IgD-negative memory B cell (primary cell): ENCODE measurements around the gene OR51E2. TPM values are rescaled to one million over a fixed set of nuclear protein-coding genes. Genes with fewer than 3 reads are reported as not detected.

ENCODE experiments used
- H3K27ac Mint-ChIP-seq, 3 donors: one replicate each; pipeline ENCODE4 v1.8.0; 2020 to 2022; ENCODE audit warnings: mild to moderate bottlenecking in 3 of 3, mixed read lengths in 3 of 3, moderate library complexity in 1 of 3
- H3K27me3 Mint-ChIP-seq: one replicate; pipeline ENCODE4 v1.8.0; 2021; ENCODE audit warnings: mixed read lengths
- H3K36me3 Mint-ChIP-seq: one replicate; pipeline ENCODE4 v1.8.0; 2020; ENCODE audit warnings: mild to moderate bottlenecking, mixed read lengths
- H3K4me1 Mint-ChIP-seq, 3 donors: one replicate each; pipeline ENCODE4 v1.8.0; 2020 to 2022; ENCODE audit warnings: mixed read lengths in 3 of 3, mild to moderate bottlenecking in 1 of 3
- H3K4me3 Mint-ChIP-seq, 4 donors: one replicate each; pipeline ENCODE4 v1.8.0; 2020 to 2022; ENCODE audit warnings: mild to moderate bottlenecking in 4 of 4, mixed read lengths in 4 of 4, moderate library complexity in 3 of 4
- H3K9me3 Mint-ChIP-seq, 3 donors: one replicate each; pipeline ENCODE4 v1.8.0; 2020 to 2021; ENCODE audit warnings: mixed read lengths in 3 of 3, mild to moderate bottlenecking in 1 of 3
- polyA plus RNA-seq: library from polyadenylated mRNA; unstranded; fragments of 300-500 nt; fragmentation: Illumina TruSeq; gene quantifications from one replicate; pipeline ENCODE4 v1.2.3, GENCODE V29; 2021

The OR51E2 gene
- polyA plus RNA-seq, 1 donor from 2014 or later: not detected

- H3K9me3 Mint-ChIP-seq: no peaks in the 10 kb centered on the region
- H3K27me3 Mint-ChIP-seq: peaks cover 5% of the 10 kb centered on the region
- H3K27ac Mint-ChIP-seq: no peak overlapping the region
- no peaks in the 10 kb centered on the region for H3K4me1 Mint-ChIP-seq
- no peak overlapping the region for H3K4me3 Mint-ChIP-seq
- H3K36me3 Mint-ChIP-seq: no peaks in the 10 kb centered on the region
Measured at GRCh38 chr11:4680341-4680740, 17.3 kb downstream of the OR51E2 start.

- Mint-ChIP-seq H3K27ac (no peak overlapping the region), H3K27me3 (peaks cover 8% of the 10 kb centered on the region), H3K36me3 (no peaks in the 10 kb centered on the region), H3K9me3 (no peaks in the 10 kb centered on the region), H3K4me1 (no peaks in the 10 kb centered on the region), H3K4me3 (no peak overlapping the region)
Measured at GRCh38 chr11:4677948-4678347, 19.7 kb downstream of the OR51E2 start.

GRCh38 chr11:4673781-4674180 lies 23.9 kb downstream of the OR51E2 start:
- Mint-ChIP-seq H3K27me3 (peaks cover 7% of the 10 kb centered on the region), H3K4me1 (no peaks in the 10 kb centered on the region), H3K9me3 (no peaks in the 10 kb centered on the region), H3K4me3 (no peak overlapping the region), H3K36me3 (no peaks in the 10 kb centered on the region), H3K27ac (no peak overlapping the region)

GRCh38 chr11:4672470-4672869 lies 25.2 kb downstream of the OR51E2 start:
- H3K27ac Mint-ChIP-seq: no peak overlapping the region
- H3K4me3 Mint-ChIP-seq: no peak overlapping the region
- H3K36me3 Mint-ChIP-seq: no peaks in the 10 kb centered on the region
- no peaks in the 10 kb centered on the region for H3K4me1 Mint-ChIP-seq
- H3K9me3 Mint-ChIP-seq: no peaks in the 10 kb centered on the region
- peaks cover 7% of the 10 kb centered on the region for H3K27me3 Mint-ChIP-seq

- Mint-ChIP-seq H3K27ac (no peak overlapping the region), H3K4me1 (no peaks in the 10 kb centered on the region), H3K4me3 (no peak overlapping the region), H3K36me3 (no peaks in the 10 kb centered on the region), H3K9me3 (no peaks in the 10 kb centered on the region), H3K27me3 (peaks cover 7% of the 10 kb centered on the region)
Measured at GRCh38 chr11:4671741-4672140, 25.9 kb downstream of the OR51E2 start.

GRCh38 chr11:4665424-4665823 lies 32.2 kb downstream of the OR51E2 start:
- Mint-ChIP-seq H3K27ac (no peak overlapping the region), H3K9me3 (peaks cover 0 to 1% (median 0%) of the 10 kb centered on the region in 3 donors), H3K4me3 (no peak overlapping the region), H3K27me3 (peaks cover 5% of the 10 kb centered on the region), H3K4me1 (no peaks in the 10 kb centered on the region), H3K36me3 (no peaks in the 10 kb centered on the region)

GRCh38 chr11:4664786-4665185 lies 32.9 kb downstream of the OR51E2 start:
- Mint-ChIP-seq H3K4me1 (no peaks in the 10 kb centered on the region), H3K4me3 (no peak overlapping the region), H3K27ac (no peak overlapping the region), H3K9me3 (peaks cover 0 to 1% (median 0%) of the 10 kb centered on the region in 3 donors), H3K27me3 (peaks cover 5% of the 10 kb centered on the region), H3K36me3 (no peaks in the 10 kb centered on the region)

GRCh38 chr11:4664183-4664582 lies 33.5 kb downstream of the OR51E2 start:
- Mint-ChIP-seq H3K4me3 (no peak overlapping the region), H3K27me3 (peaks cover 5% of the 10 kb centered on the region), H3K4me1 (no peaks in the 10 kb centered on the region), H3K9me3 (peaks cover 0 to 1% (median 0%) of the 10 kb centered on the region in 3 donors), H3K36me3 (no peaks in the 10 kb centered on the region), H3K27ac (no peak overlapping the region)

GRCh38 chr11:4662876-4663275 lies 34.8 kb downstream of the OR51E2 start:
- H3K27ac Mint-ChIP-seq: no peak overlapping the region
- H3K36me3 Mint-ChIP-seq: no peaks in the 10 kb centered on the region
- peaks cover 0 to 1% (median 0%) of the 10 kb centered on the region in 3 donors for H3K9me3 Mint-ChIP-seq
- H3K4me1 Mint-ChIP-seq: no peaks in the 10 kb centered on the region
- no peak overlapping the region for H3K4me3 Mint-ChIP-seq
- H3K27me3 Mint-ChIP-seq: peaks cover 6% of the 10 kb centered on the region

GRCh38 chr11:4658629-4659445 lies 38.8 kb downstream of the OR51E2 start:
- no peaks in the 10 kb centered on the region for H3K4me1 Mint-ChIP-seq
- no peaks in the 10 kb centered on the region for H3K36me3 Mint-ChIP-seq
- H3K4me3 Mint-ChIP-seq: no peak overlapping the region
- H3K9me3 Mint-ChIP-seq: no peaks in the 10 kb centered on the region
- H3K27ac Mint-ChIP-seq: no peak overlapping the region
- peaks cover 11% of the 10 kb centered on the region for H3K27me3 Mint-ChIP-seq

- Mint-ChIP-seq H3K4me3 (no peak overlapping the region), H3K36me3 (no peaks in the 10 kb centered on the region), H3K27me3 (peaks cover 7% of the 10 kb centered on the region), H3K27ac (no peak overlapping the region), H3K4me1 (no peaks in the 10 kb centered on the region), H3K9me3 (no peaks in the 10 kb centered on the region)
Measured at GRCh38 chr11:4654635-4655369, 42.9 kb downstream of the OR51E2 start.

GRCh38 chr11:4647766-4648165 lies 49.9 kb downstream of the OR51E2 start:
- no peaks in the 10 kb centered on the region for H3K36me3 Mint-ChIP-seq
- H3K9me3 Mint-ChIP-seq: peaks cover 0 to 2% (median 0%) of the 10 kb centered on the region in 3 donors
- no peaks in the 10 kb centered on the region for H3K4me1 Mint-ChIP-seq
- peaks cover 2% of the 10 kb centered on the region for H3K27me3 Mint-ChIP-seq
- no peak overlapping the region for H3K27ac Mint-ChIP-seq
- H3K4me3 Mint-ChIP-seq: no peak overlapping the region

- H3K36me3 Mint-ChIP-seq: peaks cover 1% of the 10 kb centered on the region
- H3K27ac Mint-ChIP-seq: no peak overlapping the region
- H3K9me3 Mint-ChIP-seq: peaks cover 0 to 2% (median 0%) of the 10 kb centered on the region in 3 donors
- H3K4me3 Mint-ChIP-seq: no peak overlapping the region
- H3K4me1 Mint-ChIP-seq: no peaks in the 10 kb centered on the region
- H3K27me3 Mint-ChIP-seq: peaks cover 2% of the 10 kb centered on the region
Measured at GRCh38 chr11:4645974-4646373, 51.7 kb downstream of the OR51E2 start.

- Mint-ChIP-seq H3K9me3 (peaks cover 0 to 4% (median 0%) of the 10 kb centered on the region in 3 donors), H3K4me3 (no peak overlapping the region), H3K27ac (no peak overlapping the region), H3K27me3 (peaks cover 2% of the 10 kb centered on the region), H3K4me1 (no peaks in the 10 kb centered on the region), H3K36me3 (peaks cover 1% of the 10 kb centered on the region)
Measured at GRCh38 chr11:4644233-4644632, 53.4 kb downstream of the OR51E2 start.

GRCh38 chr11:4643682-4644081 lies 54.0 kb downstream of the OR51E2 start, which contains the start of gene OR51E1:
TSS of gene OR51E1 (plus strand) at chr11:4643982. CDS start at chr11:4652527, 8,545 bp downstream.
- Mint-ChIP-seq H3K27me3 (peaks cover 2% of the 10 kb centered on the region), H3K27ac (no peak within 1 kb of the TSS), H3K36me3 (peaks cover 1% of the 10 kb centered on the region), H3K9me3 (peaks cover 0 to 2% (median 0%) of the 10 kb centered on the region in 3 donors), H3K4me1 (no peaks in the 10 kb centered on the region), H3K4me3 (no peak within 1 kb of the TSS)
